Measurements from ENCODE around the gene SLC8A1. TPM values are rescaled to one million over a fixed set of nuclear protein-coding genes. Genes with fewer than 3 reads are reported as not detected.

The SLC8A1 gene
- total RNA-seq, 3 donors from 2014 or later: 8.2 to 14.2 (median 12.2) TPM

DNA sequence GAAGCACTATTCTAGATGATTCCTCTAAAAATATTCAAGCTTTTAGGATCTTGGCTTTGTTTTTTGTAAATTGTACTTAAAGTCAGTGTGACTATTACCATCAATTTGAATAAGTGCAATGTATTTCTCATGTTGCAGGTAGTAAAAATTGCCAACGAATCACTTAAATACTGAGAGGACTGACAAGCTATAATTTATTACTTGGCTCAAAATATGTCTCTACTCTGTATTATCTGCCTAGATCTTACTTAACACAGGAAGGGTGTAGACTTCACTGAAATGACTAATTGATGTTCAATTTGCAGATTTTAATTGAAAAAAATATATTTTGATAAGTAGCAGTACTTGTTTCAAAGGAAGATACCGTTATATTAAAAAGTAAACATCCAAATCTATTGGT lies 202.3 kb downstream of the SLC8A1 start:
- Histone ChIP-seq H3K4me3 (no peak overlapping the region), H3K9me3 (no peaks in the 10 kb centered on the region), H3K27ac (no peak overlapping the region), H3K4me1 (no peaks in the 10 kb centered on the region), H3K27me3 (no peaks in the 10 kb centered on the region), H3K36me3 (no peaks in the 10 kb centered on the region)
- no peak for TF ChIP-seq POLR2A (IDR thresholded peaks at IDR 0.05)
- TF ChIP-seq POLR2AphosphoS5 (IDR thresholded peaks at IDR 0.05): no peak
- TF ChIP-seq, protein P1, sequence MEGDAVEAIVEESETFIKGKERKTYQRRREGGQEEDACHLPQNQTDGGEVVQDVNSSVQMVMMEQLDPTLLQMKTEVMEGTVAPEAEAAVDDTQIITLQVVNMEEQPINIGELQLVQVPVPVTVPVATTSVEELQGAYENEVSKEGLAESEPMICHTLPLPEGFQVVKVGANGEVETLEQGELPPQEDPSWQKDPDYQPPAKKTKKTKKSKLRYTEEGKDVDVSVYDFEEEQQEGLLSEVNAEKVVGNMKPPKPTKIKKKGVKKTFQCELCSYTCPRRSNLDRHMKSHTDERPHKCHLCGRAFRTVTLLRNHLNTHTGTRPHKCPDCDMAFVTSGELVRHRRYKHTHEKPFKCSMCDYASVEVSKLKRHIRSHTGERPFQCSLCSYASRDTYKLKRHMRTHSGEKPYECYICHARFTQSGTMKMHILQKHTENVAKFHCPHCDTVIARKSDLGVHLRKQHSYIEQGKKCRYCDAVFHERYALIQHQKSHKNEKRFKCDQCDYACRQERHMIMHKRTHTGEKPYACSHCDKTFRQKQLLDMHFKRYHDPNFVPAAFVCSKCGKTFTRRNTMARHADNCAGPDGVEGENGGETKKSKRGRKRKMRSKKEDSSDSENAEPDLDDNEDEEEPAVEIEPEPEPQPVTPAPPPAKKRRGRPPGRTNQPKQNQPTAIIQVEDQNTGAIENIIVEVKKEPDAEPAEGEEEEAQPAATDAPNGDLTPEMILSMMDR (IDR thresholded peaks at IDR 0.05): no peak
- DNase-seq (ENCODE audit: low spot score in 2 of 2): no peak
- intact Hi-C loops (cut with DNase I; ENCODE audit: low total_unique reads): no loop called here

DNA sequence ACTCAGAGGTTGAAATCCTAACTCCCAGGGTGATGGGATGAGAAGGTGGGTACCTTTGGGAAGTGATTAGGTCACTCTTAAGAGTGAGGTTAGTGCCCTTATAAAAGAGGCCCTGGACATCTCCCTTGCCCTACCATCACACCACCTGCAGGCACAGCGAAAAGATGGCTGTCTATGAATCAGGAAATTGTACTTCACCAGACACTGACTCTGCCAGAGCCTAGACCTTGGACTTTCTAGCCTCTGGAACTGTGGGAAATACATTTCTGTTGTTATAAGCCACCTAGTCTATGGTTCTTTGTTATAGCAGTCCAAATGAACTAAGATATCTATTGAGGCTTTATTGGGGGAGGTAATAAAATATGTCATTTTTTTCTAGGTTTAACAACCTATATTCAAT lies 203.6 kb downstream of the SLC8A1 start:
- Histone ChIP-seq H3K4me1 (no peaks in the 10 kb centered on the region), H3K4me3 (no peak overlapping the region), H3K9me3 (no peaks in the 10 kb centered on the region), H3K27me3 (no peaks in the 10 kb centered on the region), H3K36me3 (no peaks in the 10 kb centered on the region), H3K27ac (no peak overlapping the region)
- DNase-seq (ENCODE audit: low spot score in 2 of 2): no peak
- TF ChIP-seq, protein P1 (IDR thresholded peaks at IDR 0.05): no peak
- TF ChIP-seq POLR2A (IDR thresholded peaks at IDR 0.05): no peak
- no peak for TF ChIP-seq POLR2AphosphoS5 (IDR thresholded peaks at IDR 0.05)
- intact Hi-C loops (cut with DNase I; ENCODE audit: low total_unique reads): no loop called here

DNA sequence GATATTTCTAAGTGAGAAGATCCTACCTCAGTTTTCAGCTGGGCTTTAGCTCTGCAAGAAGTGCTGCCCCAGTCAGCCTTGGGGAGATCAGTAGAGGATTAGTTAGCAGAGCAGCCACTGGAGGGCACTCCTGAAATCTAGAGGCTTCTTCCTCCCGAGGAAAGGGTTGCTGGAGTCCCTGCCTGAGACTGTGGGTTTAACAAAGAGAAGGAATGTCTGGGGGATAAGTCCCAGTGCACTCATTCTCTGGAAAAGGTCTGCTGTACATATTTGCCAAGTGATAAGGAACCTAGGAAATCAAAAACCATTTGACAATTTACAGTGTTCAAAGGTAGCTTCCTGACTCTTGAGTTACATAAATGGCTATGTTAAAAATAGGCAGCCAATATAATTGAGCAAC lies 207.2 kb downstream of the SLC8A1 start:
- Histone ChIP-seq H3K27me3 (no peaks in the 10 kb centered on the region), H3K9me3 (no peaks in the 10 kb centered on the region), H3K36me3 (no peaks in the 10 kb centered on the region), H3K4me3 (no peak overlapping the region), H3K4me1 (no peaks in the 10 kb centered on the region), H3K27ac (no peak overlapping the region)
- DNase-seq (ENCODE audit: low spot score in 2 of 2): no peak
- intact Hi-C loops (cut with DNase I; ENCODE audit: low total_unique reads): no loop called here
- no peak for TF ChIP-seq POLR2AphosphoS5 (IDR thresholded peaks at IDR 0.05)
- TF ChIP-seq, protein P1 (IDR thresholded peaks at IDR 0.05): no peak
- TF ChIP-seq POLR2A (IDR thresholded peaks at IDR 0.05): no peak

DNA sequence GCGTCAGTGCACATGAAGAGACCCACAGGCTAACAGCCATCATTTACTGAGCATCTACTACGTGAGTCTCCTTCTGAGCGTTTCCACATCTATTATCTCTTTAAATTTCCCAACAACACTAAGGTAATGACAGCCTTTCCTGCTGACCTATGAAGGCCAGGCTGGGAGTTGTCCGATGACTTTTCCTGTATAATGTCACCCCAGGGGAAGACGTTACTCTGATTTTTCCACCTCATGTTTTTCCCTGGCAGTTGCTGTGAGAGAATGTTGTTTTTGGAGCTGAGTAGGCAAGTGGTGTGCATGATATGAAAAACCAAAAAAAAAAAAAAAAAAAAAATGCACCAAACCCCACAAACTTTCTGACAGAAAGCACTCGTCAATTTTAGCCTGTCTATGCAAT lies 207.6 kb downstream of the SLC8A1 start:
- TF ChIP-seq, protein P1 (IDR thresholded peaks at IDR 0.05): no peak
- TF ChIP-seq POLR2A (IDR thresholded peaks at IDR 0.05) (no peak), POLR2AphosphoS5 (IDR thresholded peaks at IDR 0.05) (no peak)
- no peak overlapping the region for H3K4me3 ChIP-seq
- H3K4me1 ChIP-seq: no peaks in the 10 kb centered on the region
- no peaks in the 10 kb centered on the region for H3K27me3 ChIP-seq
- DNase-seq (ENCODE audit: low spot score in 2 of 2): no peak
- no peaks in the 10 kb centered on the region for H3K9me3 ChIP-seq
- intact Hi-C loops (cut with DNase I; ENCODE audit: low total_unique reads): no loop called here
- no peaks in the 10 kb centered on the region for H3K36me3 ChIP-seq
- no peak overlapping the region for H3K27ac ChIP-seq

DNA sequence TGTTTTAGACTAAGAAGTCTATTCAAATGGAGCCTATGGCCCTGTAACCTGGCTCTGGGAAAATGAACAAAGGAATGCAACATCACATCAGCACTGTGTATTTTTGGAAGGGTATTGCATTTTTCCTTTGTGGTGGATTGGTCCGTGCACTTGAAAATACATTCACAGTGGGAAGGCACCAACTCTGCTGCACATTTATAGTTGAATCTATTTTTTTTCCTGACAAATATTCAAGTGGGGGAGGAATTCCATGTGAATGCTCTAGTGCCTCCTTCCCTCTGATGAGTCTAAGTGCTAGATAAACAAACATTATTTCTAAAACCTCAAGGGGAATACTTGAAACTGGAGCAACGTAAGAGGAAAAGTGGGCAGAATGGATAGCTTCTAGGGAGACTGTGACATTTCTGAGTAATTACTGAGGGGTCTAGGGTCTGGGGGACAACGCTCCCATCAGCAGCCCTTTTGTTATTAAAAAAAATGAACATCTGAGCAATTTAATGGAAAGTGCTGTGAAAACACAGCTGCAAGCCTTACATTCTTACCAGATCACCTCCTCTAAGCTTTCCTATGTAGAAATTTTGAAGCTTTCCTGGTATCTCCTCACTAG lies 208.2 kb downstream of the SLC8A1 start:
- TF ChIP-seq POLR2A (IDR thresholded peaks at IDR 0.05) (no peak), POLR2AphosphoS5 (IDR thresholded peaks at IDR 0.05) (no peak)
- TF ChIP-seq, protein P1 (IDR thresholded peaks at IDR 0.05): no peak
- no peaks in the 10 kb centered on the region for H3K27me3 ChIP-seq
- H3K36me3 ChIP-seq: no peaks in the 10 kb centered on the region
- H3K9me3 ChIP-seq: no peaks in the 10 kb centered on the region
- no peaks in the 10 kb centered on the region for H3K4me1 ChIP-seq
- H3K27ac ChIP-seq: no peak overlapping the region
- intact Hi-C loops (cut with DNase I; ENCODE audit: low total_unique reads): no loop called here
- DNase-seq (ENCODE audit: low spot score in 2 of 2): no peak
- H3K4me3 ChIP-seq: no peak overlapping the region

Data from breast epithelium (tissue), 4 donors.